Neural cell (in vitro differentiated cells): ENCODE data around the gene IL36A.

Source experiments
- CTCF ChIP-seq: fragments of 450-650 bp; IDR thresholded peaks from 2 replicates; pipeline ENCODE4 v1.5.1; 2014; ENCODE audit warnings: antibody characterized with exemption, mild to moderate bottlenecking, moderate library complexity; ENCODE audit not compliant: poor library complexity, severe bottlenecking
- EP300 ChIP-seq: fragments of 450-650 bp; conservative IDR thresholded peaks from 2 replicates; pipeline ENCODE4 v1.6.1; 2014; ENCODE audit warnings: antibody characterized with exemption, mild to moderate bottlenecking, moderate library complexity; ENCODE audit not compliant: poor library complexity, severe bottlenecking
- EZH2 ChIP-seq: fragments of 200-600, 300-800 bp; shearing (Covaris generic), sonication (generic); IDR thresholded peaks from 2 replicates; pipeline ENCODE4 v1.6.1; 2014; ENCODE audit warnings: antibody characterized with exemption, low read length, borderline replicate concordance, mild to moderate bottlenecking; ENCODE audit not compliant: insufficient read depth, poor library complexity, severe bottlenecking
- POLR2AphosphoS5 ChIP-seq: IDR thresholded peaks from 2 replicates; pipeline ENCODE4 v1.6.1; 2012
- RAD21 ChIP-seq: fragments of 450-650 bp; conservative IDR thresholded peaks from 2 replicates; pipeline ENCODE4 v1.6.1; 2014; ENCODE audit warnings: antibody characterized with exemption, mild to moderate bottlenecking, moderate library complexity
- TF ChIP-seq, protein P1 (sequence below): IDR thresholded peaks from 2 replicates; pipeline ENCODE4 v1.6.1; 2012; ENCODE audit warnings: borderline replicate concordance

- TF ChIP-seq EZH2 (no peak), CTCF (no peak), EP300 (no peak), RAD21 (no peak), POLR2AphosphoS5 (no peak)
- TF ChIP-seq, protein P1, sequence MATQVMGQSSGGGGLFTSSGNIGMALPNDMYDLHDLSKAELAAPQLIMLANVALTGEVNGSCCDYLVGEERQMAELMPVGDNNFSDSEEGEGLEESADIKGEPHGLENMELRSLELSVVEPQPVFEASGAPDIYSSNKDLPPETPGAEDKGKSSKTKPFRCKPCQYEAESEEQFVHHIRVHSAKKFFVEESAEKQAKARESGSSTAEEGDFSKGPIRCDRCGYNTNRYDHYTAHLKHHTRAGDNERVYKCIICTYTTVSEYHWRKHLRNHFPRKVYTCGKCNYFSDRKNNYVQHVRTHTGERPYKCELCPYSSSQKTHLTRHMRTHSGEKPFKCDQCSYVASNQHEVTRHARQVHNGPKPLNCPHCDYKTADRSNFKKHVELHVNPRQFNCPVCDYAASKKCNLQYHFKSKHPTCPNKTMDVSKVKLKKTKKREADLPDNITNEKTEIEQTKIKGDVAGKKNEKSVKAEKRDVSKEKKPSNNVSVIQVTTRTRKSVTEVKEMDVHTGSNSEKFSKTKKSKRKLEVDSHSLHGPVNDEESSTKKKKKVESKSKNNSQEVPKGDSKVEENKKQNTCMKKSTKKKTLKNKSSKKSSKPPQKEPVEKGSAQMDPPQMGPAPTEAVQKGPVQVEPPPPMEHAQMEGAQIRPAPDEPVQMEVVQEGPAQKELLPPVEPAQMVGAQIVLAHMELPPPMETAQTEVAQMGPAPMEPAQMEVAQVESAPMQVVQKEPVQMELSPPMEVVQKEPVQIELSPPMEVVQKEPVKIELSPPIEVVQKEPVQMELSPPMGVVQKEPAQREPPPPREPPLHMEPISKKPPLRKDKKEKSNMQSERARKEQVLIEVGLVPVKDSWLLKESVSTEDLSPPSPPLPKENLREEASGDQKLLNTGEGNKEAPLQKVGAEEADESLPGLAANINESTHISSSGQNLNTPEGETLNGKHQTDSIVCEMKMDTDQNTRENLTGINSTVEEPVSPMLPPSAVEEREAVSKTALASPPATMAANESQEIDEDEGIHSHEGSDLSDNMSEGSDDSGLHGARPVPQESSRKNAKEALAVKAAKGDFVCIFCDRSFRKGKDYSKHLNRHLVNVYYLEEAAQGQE: no peak
Observed at GRCh38 chr2:112995346-112995920, 9.8 kb upstream of the IL36A start.
